Gastrocnemius medialis (tissue), 4 donors: ENCODE results near the gene COL6A2. TPM values are rescaled to one million over a fixed set of nuclear protein-coding genes. Genes with fewer than 3 reads are reported as not detected.

ENCODE experiments used
- ATAC-seq, 2 donors: fragments of 150-250 bp; one replicate each; pipeline ENCODE4 v1.9.1; 2016
- DNase-seq, 2 donors: peaks; one replicate each; pipeline ENCODE4 v3.0.0-alpha.2; 2019
- H3K27ac ChIP-seq, 4 donors: fragments of 200-600 bp; sonication (generic); 1 replicate in 1 of 4; 2 replicates in 3 of 4; pipeline ENCODE4 v1.5.1; 2016 to 2018; ENCODE audit warnings: mild to moderate bottlenecking in 2 of 4, moderate library complexity in 1 of 4
- H3K27me3 ChIP-seq, 3 donors: fragments of 200-600 bp; sonication (generic) in 2 of 3; 1 replicate in 1 of 3; 2 replicates in 2 of 3; pipeline versions ENCODE4 v1.5.1 to v1.6.0; 2016 to 2019; ENCODE audit warnings: mild to moderate bottlenecking in 1 of 3, moderate library complexity in 1 of 3
- H3K36me3 ChIP-seq, 2 donors: fragments of 200-600 bp; sonication (generic) in 1 of 2; one replicate each; pipeline ENCODE4 v1.5.1; 2017 to 2018
- H3K4me1 ChIP-seq, 2 donors: fragments of 200-600 bp; sonication (generic) in 1 of 2; one replicate each; pipeline ENCODE4 v1.5.1; 2016 to 2017; ENCODE audit warnings: mild to moderate bottlenecking in 2 of 2
- H3K4me3 ChIP-seq, 4 donors: fragments of 200-600 bp; sonication (generic) in 3 of 4; 1 replicate in 1 of 4; 2 replicates in 3 of 4; pipeline ENCODE4 v1.5.1; 2016 to 2019; ENCODE audit warnings: mild to moderate bottlenecking in 2 of 4
- H3K9me3 ChIP-seq, 3 donors: fragments of 200-600 bp; sonication (generic) in 2 of 3; 1 replicate in 1 of 3; 2 replicates in 2 of 3; pipeline ENCODE4 v1.5.1; 2016 to 2019
- POLR2A ChIP-seq, 2 donors: fragments of 450-650 bp; IDR thresholded peaks; one replicate each; pipeline ENCODE4 v1.6.1; 2017; ENCODE audit warnings: antibody characterized with exemption in 2 of 2, mild to moderate bottlenecking in 2 of 2, moderate library complexity in 2 of 2
- in situ Hi-C, 4 donors: fragments of 200-750 bp; cut with MboI; loops; one replicate each; pipeline versions ENCODE4 v1.15.0 to v1.8.0; 2017; ENCODE audit warnings: low sequenced_read_pairs in 4 of 4
- intact Hi-C: fragments of 100-400 bp; cut with DNase I; formaldehyde crosslinking; loops from one replicate; pipeline ENCODE4 v1.15.1; 2023; ENCODE audit warnings: low total_unique reads
- total RNA-seq, 4 donors: library from RNA; depleted of rRNA; stranded (reverse); fragments of >200 nt; gene quantifications; one replicate each; pipeline versions ENCODE4 v1.1.0 to v1.2.3, GENCODE V29; 2016
- TF ChIP-seq, protein P1 (sequence below), 5 experiments: fragments of 450-650 bp in 3 of 5; fragments of 200-600 bp in 2 of 5; sonication (generic) in 2 of 5; IDR thresholded peaks in 4 of 5; conservative IDR thresholded peaks in 1 of 5; 1 replicate in 4 of 5; 2 replicates in 1 of 5; pipeline ENCODE4 v1.5.1; 2016 to 2019; ENCODE audit warnings: antibody characterized with exemption in 5 of 5, mild to moderate bottlenecking in 3 of 5, moderate library complexity in 3 of 5

The COL6A2 gene
- total RNA-seq, 4 donors from 2014 or later, result 44.0 to 141 (median 88.4) TPM

DNA sequence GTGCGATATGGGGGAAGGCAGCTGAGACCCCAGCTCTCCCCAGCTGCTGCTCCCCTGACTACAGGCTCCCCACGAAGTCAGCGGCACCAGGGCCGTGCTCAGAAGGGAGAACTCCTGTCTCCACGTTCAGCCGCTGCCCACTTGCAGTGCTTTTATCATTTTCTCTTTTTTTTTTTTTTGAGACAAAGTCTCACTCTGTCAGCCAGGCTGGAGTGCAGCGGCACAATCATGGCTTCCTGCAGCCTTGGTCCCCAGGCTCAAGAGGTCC lies 58.4 kb downstream of the COL6A2 start:
- peaks cover 0 to 10% of the 10 kb centered on the region in 2 donors for H3K4me1 ChIP-seq
- H3K27ac ChIP-seq, result no peak overlapping the region
- TF ChIP-seq, protein P1, sequence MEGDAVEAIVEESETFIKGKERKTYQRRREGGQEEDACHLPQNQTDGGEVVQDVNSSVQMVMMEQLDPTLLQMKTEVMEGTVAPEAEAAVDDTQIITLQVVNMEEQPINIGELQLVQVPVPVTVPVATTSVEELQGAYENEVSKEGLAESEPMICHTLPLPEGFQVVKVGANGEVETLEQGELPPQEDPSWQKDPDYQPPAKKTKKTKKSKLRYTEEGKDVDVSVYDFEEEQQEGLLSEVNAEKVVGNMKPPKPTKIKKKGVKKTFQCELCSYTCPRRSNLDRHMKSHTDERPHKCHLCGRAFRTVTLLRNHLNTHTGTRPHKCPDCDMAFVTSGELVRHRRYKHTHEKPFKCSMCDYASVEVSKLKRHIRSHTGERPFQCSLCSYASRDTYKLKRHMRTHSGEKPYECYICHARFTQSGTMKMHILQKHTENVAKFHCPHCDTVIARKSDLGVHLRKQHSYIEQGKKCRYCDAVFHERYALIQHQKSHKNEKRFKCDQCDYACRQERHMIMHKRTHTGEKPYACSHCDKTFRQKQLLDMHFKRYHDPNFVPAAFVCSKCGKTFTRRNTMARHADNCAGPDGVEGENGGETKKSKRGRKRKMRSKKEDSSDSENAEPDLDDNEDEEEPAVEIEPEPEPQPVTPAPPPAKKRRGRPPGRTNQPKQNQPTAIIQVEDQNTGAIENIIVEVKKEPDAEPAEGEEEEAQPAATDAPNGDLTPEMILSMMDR (IDR thresholded peaks at IDR 0.05 in 4 of 5, conservative IDR thresholded peaks at IDR 0.05 in 1 of 5), result no peak
- TF ChIP-seq POLR2A (IDR thresholded peaks at IDR 0.05), result no peak
- intact Hi-C loops (no loop called here), in situ Hi-C loops (no loop called here)
- peaks cover 0 to 3% (median 0%) of the 10 kb centered on the region in 3 donors for H3K27me3 ChIP-seq
- H3K4me3 ChIP-seq, result no peak overlapping the region
- no peak for ATAC-seq
- DNase-seq, result no peak
- no peaks in the 10 kb centered on the region for H3K36me3 ChIP-seq
- H3K9me3 ChIP-seq, result no peaks in the 10 kb centered on the region

GRCh38 chr21:46156678-46157077 lies 58.8 kb downstream of the COL6A2 start:
- Histone ChIP-seq H3K9me3 (no peaks in the 10 kb centered on the region), H3K27ac (no peak overlapping the region), H3K4me3 (no peak overlapping the region), H3K27me3 (peaks cover 0 to 3% (median 2%) of the 10 kb centered on the region in 3 donors), H3K4me1 (peaks cover 0 to 10% of the 10 kb centered on the region in 2 donors), H3K36me3 (no peaks in the 10 kb centered on the region)
- in situ Hi-C loops, result no loop called here
- DNase-seq (no peak), ATAC-seq (no peak)
- intact Hi-C loops, result no loop called here
- no peak for TF ChIP-seq POLR2A (IDR thresholded peaks at IDR 0.05)
- TF ChIP-seq, protein P1 (IDR thresholded peaks at IDR 0.05 in 4 of 5, conservative IDR thresholded peaks at IDR 0.05 in 1 of 5), result no peak

DNA sequence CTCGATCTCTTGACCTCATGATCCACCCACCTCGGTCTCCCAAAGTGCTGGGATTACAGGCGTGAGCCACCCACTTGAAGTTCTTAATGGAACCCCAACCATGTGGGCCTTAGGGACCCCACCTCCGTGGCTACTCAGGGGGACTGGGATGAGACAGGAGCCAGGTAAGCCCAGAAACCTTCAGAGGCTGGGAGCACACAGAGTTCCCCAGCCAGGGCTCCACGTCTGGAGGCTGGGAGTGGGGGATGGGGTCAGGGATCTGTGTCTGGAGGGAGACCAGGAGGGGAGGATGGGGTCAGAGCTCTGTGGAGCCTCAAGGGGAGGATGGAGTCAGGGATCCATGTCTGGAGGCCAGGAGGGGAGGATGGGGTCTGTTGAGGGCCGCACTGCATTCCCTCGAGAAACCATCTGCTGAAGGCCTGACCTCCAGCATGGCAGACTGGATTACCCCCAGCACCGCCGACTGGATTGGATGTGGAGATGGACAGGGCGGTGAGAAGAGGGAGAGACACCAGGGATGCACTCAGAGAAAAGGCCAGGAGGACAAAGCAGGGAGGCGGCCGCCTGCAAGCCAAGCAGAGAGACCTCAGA lies 59.6 kb downstream of the COL6A2 start:
- Histone ChIP-seq H3K4me3 (no peak overlapping the region), H3K36me3 (no peaks in the 10 kb centered on the region), H3K27ac (no peak overlapping the region), H3K9me3 (no peaks in the 10 kb centered on the region), H3K27me3 (peaks cover 3 to 7% (median 3%) of the 10 kb centered on the region in 3 donors), H3K4me1 (peaks cover 0 to 10% of the 10 kb centered on the region in 2 donors)
- intact Hi-C loops (no loop called here), in situ Hi-C loops (no loop called here)
- ATAC-seq (no peak), DNase-seq (peak in 1 of 2 donors; percentile 10)
- TF ChIP-seq, protein P1 (IDR thresholded peaks at IDR 0.05 in 4 of 5, conservative IDR thresholded peaks at IDR 0.05 in 1 of 5), result no peak
- no peak for TF ChIP-seq POLR2A (IDR thresholded peaks at IDR 0.05)

DNA sequence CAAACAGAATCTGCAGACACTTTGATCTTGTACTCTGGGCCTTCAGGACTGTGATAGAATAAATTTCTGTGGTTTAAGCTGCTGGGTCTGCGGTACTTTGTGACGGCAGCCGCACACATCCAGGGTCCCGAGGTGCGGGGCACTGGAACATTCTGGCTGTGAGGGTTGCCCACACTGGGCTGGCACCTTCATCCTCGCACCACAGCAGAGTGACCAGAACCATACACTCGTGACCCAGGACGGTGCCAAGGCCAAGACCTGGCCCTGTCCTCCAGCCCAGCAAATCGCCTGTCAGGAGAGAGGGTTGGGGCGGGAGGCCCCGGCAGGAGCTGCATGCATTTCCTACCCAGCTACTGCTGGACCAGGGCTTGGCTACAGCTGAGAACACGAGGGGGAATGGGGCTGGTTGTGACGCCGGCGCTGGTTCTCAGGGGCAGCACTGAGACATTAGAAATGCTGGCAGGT lies 60.1 kb downstream of the COL6A2 start:
- intact Hi-C loops, result no loop called here
- ATAC-seq, result no peak
- Histone ChIP-seq H3K4me3 (no peak overlapping the region), H3K27me3 (peaks cover under 1 to 7% (median 7%) of the 10 kb centered on the region in 3 donors), H3K36me3 (no peaks in the 10 kb centered on the region), H3K9me3 (no peaks in the 10 kb centered on the region), H3K4me1 (peaks cover 0 to 7% of the 10 kb centered on the region in 2 donors), H3K27ac (no peak overlapping the region)
- in situ Hi-C loops, result no loop called here
- DNase-seq, result no peak
- no peak for TF ChIP-seq POLR2A (IDR thresholded peaks at IDR 0.05)
- TF ChIP-seq, protein P1 (IDR thresholded peaks at IDR 0.05 in 4 of 5, conservative IDR thresholded peaks at IDR 0.05 in 1 of 5), result no peak
